8988T (cell line): Measurements from ENCODE around the gene GJC1.

Experiments
- DNase-seq: peaks from one replicate; pipeline ENCODE4 v3.0.0; 2011

The GJC1 gene

DNA sequence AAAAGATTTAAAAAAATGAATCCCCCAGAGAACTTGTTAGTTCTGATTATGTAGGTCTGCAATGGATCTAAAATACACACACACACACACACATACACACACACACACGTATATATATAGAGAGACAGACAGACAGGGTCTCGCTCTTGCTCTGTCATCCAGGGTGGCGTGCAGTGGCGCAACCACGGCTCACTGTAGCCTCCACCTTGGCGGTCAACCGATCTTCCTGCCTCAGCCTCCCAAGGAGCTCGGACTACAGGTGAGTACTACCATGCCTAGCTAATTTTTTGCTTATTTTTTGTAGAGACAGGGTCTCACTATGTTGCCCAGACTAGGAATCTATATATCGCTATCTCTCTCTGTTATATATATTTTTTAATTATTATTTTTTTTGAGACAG is 33.4 kb downstream of the GJC1 start:
- no peak for DNase-seq

DNA sequence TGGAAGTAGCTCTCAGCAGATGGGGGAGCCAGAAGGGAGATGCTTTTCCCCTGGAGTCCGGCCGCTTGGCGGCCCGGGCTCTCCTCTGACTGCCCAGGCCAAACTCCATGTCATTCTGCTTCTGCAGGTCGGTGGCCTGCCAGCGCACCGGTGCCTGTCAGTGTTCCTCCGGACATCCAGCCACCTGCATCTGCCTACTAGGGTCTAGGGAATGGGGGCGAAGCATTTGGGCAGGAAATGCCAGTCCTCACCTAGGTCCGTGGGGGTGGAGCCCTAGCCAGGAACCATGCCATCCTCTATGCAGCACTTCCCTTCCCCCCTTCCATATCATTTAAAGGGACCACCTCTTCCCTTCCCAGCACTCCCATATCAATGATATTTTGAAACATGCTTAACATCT is 34.2 kb downstream of the GJC1 start:
- DNase-seq: no peak

DNA sequence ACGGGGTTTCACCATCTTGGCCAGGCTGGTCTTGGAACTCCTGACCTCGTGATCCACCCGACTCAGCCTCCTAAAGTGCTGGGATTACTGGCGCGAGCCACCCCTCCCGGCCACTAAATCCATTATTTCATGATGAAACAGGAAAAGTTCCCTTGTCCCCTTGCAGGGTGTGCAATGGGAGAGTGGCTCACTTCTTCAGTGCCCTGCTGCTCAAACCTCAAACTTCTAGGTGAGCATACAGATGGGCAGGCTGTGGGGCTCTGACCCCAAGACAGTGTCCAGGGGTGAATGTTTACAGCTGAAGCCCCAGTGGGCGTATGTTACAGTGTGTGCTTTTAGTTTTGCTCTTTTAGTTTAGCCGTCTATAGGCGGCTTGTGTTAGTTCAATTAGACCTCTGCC is 34.7 kb downstream of the GJC1 start:
- DNase-seq: no peak

DNA sequence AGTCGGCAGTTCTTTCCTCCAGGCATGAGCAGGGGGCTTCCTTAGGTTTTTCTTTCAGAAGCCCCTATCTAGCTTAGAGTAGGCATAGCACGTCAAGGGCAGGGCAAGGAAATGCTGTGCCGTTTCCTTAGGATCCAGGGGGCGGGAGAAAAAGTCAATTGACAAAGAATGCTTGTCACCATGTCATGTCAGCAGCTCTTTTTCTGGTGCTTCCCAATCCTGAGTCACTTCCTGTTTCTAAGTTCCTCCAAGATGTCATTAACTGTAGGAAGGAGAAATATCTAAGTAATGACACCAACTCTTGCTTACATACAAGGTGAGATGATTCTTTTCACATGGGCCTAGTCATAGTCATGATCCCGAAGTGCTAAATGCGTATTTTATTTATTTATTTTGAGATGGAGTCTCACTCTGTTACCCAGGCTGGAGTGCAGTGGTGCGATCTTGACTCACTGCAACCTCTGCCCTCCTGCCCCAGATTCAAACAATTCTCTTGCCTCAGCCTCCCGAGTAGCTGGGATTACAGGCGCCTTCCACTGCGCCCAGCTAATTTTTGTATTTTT is 35.2 kb downstream of the GJC1 start:
- no peak for DNase-seq

DNA sequence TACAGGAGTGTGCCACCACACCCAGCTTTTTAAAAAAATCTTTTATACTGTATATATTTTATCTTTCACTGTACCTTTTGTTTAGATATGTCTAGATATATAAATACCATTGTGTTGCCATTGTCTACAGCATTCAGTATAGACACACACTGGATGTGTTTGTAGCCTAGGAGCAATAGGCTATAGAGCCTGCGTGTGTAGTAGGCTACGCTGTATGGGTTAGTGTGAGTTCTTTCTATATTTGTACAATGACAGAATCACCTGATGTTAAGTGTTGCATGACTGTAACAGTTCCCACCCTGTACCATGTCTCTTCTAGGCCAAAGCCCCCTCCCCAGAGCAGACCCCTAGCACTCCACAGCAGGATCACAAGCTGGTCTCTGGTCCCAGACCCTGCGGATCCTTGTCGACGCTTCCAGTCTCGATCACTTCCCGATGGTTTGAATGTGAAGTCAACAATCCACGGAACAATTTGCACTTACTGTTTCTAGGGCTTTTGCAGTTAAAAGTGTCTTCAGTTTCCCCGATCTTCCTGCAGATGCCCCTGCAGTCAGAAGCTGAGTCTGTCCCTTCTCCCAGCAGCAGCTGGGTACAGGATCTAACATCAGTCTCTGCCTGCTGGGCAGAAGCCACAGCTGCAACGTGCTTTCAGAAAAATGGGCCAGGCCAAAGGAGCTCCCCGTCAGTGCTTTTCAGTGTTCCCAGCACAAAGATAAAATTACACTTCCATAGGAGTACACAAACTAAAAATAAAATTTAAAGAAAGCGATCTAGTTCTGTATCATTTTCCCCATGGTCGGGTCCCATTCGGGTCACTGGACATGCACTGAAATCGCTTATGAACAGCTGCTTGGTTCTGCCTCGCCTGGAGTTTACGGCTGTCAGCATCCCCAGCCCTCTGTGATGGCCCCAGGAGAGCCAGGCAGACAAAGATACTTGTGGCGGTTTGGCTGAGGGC is 35.9 kb downstream of the GJC1 start:
- DNase-seq: no peak

DNA sequence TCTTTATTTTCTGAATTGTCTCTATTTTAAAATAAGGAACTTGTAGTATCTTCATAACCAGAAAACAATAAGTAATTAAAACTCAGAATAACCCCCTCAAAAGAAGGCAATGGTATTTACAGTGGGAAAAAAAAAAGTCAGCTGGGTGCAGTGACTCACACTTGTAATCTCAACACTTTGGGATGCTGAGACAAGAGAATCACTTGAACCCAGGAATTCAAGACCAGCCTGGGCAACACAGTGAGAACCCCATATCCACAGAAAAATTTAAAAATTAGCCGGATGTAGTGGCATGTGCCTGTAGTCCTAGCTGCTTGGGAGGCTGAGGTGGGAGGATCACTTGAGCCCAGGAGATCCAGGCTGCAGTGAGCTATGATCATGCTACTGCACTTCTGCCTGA is 37.8 kb downstream of the GJC1 start:
- no peak for DNase-seq

DNA sequence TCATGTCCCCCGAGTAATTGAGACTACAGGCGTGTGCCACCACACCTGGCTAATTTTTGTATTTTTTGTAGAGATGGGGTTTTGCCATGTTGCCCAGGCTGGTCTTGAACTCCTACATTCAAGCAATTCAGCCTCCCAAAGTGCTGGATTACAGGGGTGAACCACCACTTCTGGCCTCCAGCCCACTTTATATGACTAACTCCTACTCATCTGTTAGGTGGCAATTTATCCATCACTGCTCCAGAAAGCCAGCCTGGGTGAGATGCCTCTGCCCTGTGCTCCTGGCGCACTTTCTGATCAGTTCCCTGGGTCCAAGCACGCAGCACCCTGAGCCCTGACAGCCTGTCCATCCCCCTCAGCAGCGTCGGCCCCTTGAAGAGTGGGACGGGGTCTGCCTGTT is 41.9 kb downstream of the GJC1 start:
- no peak for DNase-seq

DNA sequence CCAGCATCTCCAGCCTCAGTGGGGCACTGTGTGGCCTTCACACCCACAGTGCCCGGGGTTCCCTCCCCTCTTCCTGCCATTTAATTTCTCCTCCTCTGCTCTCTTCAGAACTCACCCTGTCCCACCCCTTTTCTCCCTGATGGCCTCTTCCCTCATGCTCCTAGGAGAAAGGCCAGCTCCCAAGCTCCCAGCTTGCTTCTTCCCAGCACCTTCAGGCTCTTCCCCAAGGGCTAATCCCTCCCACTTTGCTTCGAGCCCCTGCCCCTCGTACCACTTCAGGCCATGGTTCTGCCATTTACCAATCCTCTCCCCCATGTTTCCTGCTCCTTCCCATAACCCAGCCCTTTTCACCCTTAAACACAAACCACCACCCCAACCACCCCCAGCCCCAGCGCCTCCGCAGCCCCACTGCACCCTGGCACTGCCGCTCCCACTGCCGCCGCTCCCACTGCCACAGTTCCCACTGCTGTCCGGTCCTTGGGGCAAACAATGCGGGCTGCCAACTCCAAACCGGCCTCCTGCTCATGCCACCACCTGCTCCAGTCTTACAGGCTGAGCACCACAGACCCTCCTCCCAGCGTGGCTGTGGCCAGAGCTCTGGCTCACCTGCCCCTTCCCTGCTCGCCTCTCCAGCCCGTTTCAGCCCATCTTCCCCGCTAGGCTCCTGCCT is 42.7 kb downstream of the GJC1 start:
- DNase-seq: no peak

DNA sequence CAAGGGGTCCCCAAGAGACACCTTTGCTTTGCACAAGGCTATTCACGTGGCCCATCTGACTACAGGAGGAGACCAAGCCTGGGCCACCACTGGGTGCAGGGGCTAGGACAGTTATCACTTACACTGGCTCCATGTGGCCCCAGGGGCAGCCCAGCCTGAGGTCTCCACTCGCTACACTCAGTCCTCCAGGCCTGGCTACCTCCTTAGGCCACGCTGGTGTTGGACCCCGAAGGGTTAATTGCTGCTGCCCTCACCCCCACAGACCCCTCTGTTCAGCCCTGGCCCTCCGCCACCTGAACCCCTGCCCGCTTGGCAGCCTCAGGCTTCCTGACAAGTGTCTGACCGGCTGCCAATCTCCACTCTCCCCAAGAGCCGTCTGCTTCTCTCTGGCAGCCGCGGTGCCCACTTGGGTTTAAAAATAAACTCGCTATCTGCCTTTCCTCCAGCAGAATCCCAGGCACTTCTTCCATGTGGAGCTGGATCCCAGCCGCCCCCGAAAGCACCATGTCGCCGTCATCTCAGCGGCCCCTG is 43.5 kb downstream of the GJC1 start:
- DNase-seq: no peak

DNA sequence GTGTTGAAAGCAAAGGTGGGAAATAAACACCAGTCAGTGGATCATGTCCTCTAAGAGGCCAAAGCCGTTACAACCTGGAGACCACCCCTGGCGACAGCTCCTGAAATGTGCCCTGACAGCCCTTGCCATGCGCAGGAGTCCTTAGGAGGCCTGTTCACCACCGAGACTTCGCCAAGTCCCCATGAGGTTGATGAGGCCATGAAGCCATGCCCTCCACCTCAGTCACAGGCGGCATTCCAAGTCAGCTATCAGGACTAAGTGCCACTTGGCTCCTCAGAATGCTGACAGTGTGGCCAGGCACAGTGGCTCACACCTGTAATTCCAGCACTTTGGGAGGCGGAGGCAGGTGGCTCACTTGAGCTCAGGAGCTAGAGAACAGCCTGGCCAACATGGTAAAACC is 44.2 kb downstream of the GJC1 start:
- DNase-seq: no peak

DNA sequence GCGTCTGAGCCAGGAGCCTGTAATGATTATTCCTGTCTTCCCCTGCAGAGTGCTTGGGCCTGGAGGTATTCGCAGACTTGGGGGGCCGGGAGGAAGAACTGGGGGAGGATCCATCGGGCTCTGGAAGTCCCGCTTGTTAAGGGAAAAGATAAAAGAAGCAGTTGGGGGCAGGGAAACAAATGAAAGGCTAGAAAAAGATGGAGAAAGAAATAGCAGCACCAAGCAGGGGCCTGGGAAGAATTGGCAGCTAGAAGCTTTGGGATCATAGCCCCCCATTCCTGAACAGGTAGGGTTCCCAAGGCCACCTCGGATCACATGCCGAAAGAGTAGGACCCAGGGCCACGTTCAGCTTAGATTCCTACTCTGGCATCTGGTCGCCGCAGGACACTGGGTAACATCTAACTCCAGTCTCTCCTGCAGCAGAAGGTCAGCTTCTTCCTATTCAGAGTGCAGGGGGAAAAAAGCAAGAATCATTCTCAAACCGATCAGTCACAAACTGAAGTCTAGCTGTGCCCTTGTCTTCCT is 47.7 kb downstream of the GJC1 start:
- DNase-seq: no peak

DNA sequence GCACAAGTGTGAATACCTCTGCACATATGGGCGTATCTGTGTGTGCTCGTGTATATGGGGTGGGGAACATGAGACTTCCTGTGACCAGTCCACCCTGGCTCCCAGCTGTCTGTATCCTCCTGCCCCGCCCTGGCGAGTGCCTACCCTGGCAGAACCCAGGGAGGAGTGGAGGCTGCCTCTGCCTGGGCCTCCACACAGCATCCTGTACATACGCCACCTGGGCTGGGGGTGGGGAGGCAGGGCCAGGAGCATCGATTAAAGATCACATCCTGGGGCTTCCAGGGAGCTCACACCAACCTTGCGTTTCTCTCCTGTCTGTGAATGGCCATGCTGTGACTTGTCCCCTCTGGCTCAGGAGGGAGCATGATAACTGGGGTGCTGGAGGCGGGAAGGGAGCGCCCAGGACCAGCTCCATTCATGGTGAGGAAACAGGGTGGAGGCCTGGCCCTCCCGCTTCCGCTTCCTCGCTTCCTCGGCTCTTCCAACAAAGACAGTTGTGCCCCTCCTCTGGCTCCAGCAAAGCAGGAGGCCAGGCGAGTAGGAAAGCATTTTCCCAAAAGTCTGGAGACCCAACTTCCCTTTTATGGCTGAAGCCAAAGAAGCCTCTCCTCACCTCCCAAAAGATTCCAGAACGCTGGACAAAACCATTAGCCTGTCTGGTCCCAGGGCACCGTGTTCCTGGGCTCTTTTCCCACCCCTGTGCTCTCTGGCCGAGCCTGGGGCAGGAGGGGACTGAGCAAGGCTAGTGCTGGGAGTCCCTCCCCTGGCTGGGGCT is 48.3 kb downstream of the GJC1 start:
- DNase-seq: no peak

DNA sequence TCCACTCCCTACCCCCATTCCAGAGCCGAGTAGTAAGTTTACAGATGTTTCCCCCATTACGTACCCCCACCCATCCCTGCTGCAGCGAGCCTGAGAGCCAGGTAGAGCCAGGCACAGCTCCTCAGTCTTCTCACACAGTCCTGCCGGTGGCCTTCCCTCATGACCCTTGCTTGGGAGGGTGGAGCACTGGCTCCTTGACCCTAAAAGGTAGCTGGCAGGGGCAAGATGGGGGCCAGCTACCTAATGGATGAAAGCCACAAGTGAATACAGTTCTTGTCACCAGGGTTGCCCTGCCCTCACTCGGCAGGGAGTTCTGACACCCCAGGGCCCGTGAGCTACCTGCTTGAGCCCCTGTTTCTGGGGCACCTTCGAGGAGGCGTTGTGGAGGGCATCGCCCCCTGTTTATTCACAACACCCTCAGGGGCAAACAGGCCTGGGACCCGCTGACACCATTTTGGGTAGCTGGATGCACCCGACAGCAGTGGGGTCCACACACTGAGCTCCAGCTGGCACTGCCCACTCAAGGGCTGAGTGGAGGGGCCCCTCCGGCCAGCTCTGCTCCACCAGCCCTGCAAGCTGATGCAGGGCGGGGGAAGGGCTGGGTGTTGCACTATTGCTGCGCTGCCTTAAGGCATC is 49.1 kb downstream of the GJC1 start:
- no peak for DNase-seq

DNA sequence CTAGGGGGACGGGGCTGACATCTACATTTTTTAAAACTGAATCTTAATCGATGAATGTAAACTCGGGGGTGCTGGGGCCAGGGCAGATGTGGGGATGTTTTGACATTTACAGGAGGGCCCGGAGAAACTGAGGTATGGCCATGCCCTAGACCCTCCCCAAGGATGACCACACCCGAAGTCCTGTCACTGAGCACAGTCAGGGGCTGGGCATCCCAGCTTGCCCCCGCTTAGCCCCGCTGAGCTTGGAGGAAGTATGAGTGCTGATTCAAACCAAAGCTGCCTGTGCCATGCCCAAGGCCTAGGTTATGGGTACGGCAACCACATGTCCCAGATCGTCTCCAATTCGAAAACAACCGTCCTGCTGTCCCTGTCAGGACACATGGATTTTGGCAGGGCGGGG is 49.9 kb downstream of the GJC1 start:
- no peak for DNase-seq

DNA sequence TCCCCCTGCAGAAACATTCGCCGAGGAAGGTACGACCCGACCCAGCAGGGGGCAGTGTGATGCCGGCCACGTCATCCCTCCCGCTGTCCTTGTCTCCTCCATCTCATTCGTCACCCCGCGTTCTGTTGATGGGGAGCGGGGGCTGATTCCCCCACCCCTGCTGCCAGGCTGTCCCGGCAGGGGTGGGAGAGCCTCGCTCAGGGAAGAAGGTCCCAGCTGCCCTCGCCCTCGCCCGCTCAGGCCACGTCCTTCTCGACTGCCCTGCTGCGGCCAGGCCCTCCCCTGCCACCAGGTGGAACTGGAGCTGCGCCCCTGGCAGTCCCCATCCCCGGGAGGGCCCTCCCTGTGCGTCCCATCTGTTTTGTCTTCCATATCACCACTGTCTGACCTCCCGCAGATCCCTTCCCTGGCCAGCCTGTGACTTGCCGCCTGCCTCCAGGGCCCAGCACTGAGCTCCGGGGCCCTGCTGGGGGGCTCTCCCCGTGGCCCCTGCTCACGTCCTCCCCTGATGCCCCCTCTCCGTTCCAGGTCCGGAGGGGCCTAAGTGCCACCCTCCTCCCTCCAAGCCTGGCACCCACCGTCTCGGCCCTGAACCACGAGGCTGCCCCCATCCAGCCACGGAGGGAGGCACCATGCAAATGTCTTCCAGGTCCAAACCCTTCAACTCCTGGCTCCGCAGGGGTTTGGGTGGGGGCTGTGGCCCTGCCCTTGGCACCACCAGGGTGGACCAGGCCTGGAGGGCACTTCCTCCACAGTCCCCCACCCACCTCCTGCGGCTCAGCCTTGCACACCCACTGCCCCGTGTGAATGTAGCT is 50.7 kb downstream of the GJC1 start:
- DNase-seq: peak; percentile 78

DNA sequence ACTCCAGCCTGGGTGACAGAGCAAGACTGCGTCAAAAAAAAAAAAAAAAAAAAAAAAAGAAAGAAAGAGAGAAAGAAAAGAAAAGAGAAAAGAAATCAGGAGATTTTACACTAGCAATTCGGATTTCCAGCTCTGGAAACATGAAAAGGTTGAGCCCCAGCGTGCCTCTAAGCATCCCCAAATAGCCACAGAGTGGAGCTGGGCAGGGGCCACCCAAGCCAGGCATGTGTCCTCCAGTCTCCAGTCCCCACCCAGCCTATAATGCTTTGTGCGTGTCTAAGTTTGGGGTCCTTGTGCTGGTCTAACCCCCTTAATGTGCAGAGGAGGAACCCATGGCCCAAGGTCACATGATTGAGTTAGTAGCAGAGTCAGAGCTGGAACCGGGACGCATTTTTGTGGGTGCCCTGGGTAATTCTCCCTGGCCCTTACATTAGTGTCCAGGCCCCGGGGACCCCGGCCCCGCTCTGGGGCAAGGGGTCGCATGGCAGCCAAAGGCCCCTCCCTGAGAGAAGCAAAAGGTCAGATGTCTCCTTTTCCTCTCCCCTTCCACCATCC is 51.4 kb downstream of the GJC1 start:
- no peak for DNase-seq

DNA sequence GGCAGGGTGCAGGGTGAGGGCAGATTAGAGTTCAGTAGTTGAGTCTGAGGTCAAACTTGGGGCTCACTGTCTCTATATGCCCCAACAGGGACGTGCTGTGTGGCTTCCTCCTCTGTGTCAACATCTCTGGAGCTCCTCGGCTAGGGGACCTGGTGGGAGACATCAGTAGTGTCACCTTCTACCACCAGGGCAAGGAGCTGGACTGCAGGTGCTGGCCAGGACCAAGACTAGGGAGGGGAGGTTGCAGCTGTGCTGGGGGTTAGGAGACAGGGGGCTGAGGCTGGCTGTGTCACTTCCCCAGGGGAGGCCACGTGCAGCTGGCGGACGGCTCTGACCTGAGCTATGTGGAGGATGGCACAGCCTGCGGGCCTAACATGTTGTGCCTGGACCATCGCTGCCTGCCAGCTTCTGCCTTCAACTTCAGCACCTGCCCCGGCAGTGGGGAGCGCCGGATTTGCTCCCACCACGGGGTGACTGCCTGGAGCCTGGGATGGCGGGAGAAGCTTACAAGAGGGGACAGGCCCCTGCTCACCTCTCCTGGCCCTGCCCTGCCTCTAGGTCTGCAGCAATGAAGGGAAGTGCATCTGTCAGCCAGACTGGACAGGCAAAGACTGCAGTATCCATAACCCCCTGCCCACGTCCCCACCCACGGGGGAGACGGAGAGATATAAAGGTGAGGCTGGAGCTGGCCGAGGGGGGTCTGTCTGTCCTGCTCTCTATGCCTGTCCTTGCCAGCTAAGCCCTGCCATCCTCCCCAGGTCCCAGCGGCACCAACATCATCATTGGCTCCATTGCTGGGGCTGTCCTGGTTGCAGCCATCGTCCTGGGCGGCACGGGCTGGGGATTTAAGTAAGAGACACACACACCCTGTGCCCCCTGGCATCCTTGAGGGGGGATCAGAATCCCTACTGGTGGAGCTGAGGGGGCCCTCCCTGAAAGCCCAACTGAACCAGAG is 52.4 kb downstream of the GJC1 start:
- DNase-seq: no peak

DNA sequence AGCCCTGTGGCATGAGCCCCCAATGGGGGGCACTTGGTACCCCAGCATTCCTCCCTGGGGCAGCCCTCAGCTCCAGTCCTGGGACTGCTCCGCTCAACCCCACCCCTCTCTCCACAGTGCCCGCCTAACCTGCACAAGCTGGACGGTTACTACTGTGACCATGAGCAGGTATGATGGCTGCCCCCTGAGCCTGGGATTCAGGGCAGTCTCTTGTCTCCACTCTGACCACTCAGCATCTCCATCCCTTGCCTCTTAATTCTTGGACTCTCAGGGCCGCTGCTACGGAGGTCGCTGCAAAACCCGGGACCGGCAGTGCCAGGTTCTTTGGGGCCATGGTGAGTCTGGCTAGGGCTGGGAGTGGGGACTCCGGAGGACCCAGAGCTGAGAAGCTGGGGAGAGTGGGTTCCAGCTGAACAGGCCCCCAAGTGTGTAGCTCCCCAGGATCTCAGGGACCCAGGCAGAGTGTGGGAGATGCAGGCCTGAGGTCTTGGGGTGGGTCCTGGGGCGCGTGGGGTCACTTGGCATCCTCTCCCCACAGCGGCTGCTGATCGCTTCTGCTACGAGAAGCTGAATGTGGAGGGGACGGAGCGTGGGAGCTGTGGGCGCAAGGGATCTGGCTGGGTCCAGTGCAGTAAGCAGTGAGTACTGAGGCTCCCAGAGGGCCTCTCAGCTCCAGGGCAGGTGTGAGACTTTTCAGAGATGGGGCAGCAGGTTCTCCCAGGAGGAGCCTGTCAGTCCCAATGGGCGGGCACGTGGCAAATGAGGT is 53.3 kb downstream of the GJC1 start:
- DNase-seq: no peak
